ENCODE data around the gene MAP2K5. TPM values are rescaled to one million over a fixed set of nuclear protein-coding genes. Genes with fewer than 3 reads are reported as not detected.

Gene MAP2K5
- total RNA-seq, 1 donor from 2014 or later: 26.1 TPM

GRCh38 chr15:67579967-67580366 is 37.5 kb downstream of the MAP2K5 start:
- H3K9me3 Mint-ChIP-seq (ENCODE audit: unreplicated experiment): no peaks in the 10 kb centered on the region
- peaks cover 12% of the 10 kb centered on the region for H3K36me3 Mint-ChIP-seq (ENCODE audit: unreplicated experiment)
- no peak overlapping the region for H3K27ac Mint-ChIP-seq (ENCODE audit: unreplicated experiment)
- no peaks in the 10 kb centered on the region for H3K27me3 Mint-ChIP-seq (ENCODE audit: unreplicated experiment)
- no peaks in the 10 kb centered on the region for H3K4me1 Mint-ChIP-seq (ENCODE audit: unreplicated experiment)
- no peak overlapping the region for H3K4me3 Mint-ChIP-seq (ENCODE audit: unreplicated experiment)
- DNase-seq (ENCODE audit: extremely low spot score, unreplicated experiment): no peak
- no peak for TF ChIP-seq CTCF (IDR thresholded peaks at IDR 0.05)

DNA sequence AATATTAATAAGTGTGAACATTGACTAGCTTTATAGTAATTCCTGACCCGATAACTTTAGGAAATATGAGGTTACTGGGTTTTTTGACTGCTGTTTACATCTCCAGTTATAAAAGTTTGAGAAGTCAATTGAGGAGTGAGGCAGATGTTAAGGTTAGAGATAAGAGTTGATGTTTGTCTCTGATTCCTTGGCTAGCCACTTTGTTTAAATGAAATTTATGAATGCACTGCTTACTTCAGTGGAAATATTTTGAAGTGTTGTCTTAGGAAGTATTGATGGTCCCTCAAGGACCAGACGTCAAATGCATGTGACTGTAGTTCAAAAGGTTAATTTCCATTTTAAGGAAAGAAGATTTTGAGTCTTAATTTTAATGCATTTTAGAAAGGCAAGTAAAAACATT is 41.7 kb downstream of the MAP2K5 start:
- Mint-ChIP-seq H3K36me3 (ENCODE audit: unreplicated experiment) (peaks cover 38% of the 10 kb centered on the region), H3K9me3 (ENCODE audit: unreplicated experiment) (no peaks in the 10 kb centered on the region), H3K4me1 (ENCODE audit: unreplicated experiment) (peaks cover 5% of the 10 kb centered on the region), H3K27ac (ENCODE audit: unreplicated experiment) (no peak overlapping the region), H3K4me3 (ENCODE audit: unreplicated experiment) (no peak overlapping the region), H3K27me3 (ENCODE audit: unreplicated experiment) (no peaks in the 10 kb centered on the region)
- TF ChIP-seq CTCF (IDR thresholded peaks at IDR 0.05): no peak
- DNase-seq (ENCODE audit: extremely low spot score, unreplicated experiment): no peak

- Mint-ChIP-seq H3K4me3 (ENCODE audit: unreplicated experiment) (no peak overlapping the region), H3K27ac (ENCODE audit: unreplicated experiment) (no peak overlapping the region)
These were observed 43.2 kb downstream of the MAP2K5 start for GRCh38 chr15:67585681-67586080.

GRCh38 chr15:67587331-67587730 is 44.8 kb downstream of the MAP2K5 start:
- peaks cover 5% of the 10 kb centered on the region for H3K4me1 Mint-ChIP-seq (ENCODE audit: unreplicated experiment)
- H3K27me3 Mint-ChIP-seq (ENCODE audit: unreplicated experiment): no peaks in the 10 kb centered on the region
- no peak overlapping the region for H3K27ac Mint-ChIP-seq (ENCODE audit: unreplicated experiment)
- H3K36me3 Mint-ChIP-seq (ENCODE audit: unreplicated experiment): peaks cover 33% of the 10 kb centered on the region
- no peaks in the 10 kb centered on the region for H3K9me3 Mint-ChIP-seq (ENCODE audit: unreplicated experiment)
- TF ChIP-seq CTCF (IDR thresholded peaks at IDR 0.05): no peak
- H3K4me3 Mint-ChIP-seq (ENCODE audit: unreplicated experiment): no peak overlapping the region
- no peak for DNase-seq (ENCODE audit: extremely low spot score, unreplicated experiment)

More at GRCh38 chr15:67585681-67586080, 43.2 kb downstream of the MAP2K5 start:
- Mint-ChIP-seq H3K9me3 (ENCODE audit: unreplicated experiment) (no peaks in the 10 kb centered on the region), H3K4me1 (ENCODE audit: unreplicated experiment) (peaks cover 5% of the 10 kb centered on the region), H3K36me3 (ENCODE audit: unreplicated experiment) (peaks cover 36% of the 10 kb centered on the region), H3K27me3 (ENCODE audit: unreplicated experiment) (no peaks in the 10 kb centered on the region)
- TF ChIP-seq CTCF (IDR thresholded peaks at IDR 0.05): no peak
- no peak for DNase-seq (ENCODE audit: extremely low spot score, unreplicated experiment)

DNA sequence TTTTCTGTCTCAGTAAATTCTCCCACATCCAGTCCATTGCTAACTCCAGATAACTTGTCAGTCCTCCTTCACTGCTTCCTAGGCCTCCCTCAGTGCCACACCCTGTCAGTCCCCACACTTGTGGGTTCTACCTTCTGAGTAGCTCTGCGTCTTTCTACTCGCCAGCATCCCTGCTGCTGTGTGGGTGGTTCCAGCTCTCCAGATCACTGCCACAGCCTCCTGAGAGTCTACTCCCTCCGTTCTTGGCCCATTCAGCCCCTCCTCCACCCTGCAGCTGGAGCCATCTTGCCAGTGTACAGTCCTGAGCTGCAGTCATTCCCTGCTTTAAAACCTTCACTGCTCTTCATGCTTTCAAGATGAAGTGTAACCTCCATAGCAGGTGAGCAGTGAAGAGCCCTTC is 45.3 kb downstream of the MAP2K5 start:
- Mint-ChIP-seq H3K9me3 (ENCODE audit: unreplicated experiment) (no peaks in the 10 kb centered on the region), H3K4me3 (ENCODE audit: unreplicated experiment) (no peak overlapping the region), H3K36me3 (ENCODE audit: unreplicated experiment) (peaks cover 34% of the 10 kb centered on the region), H3K27ac (ENCODE audit: unreplicated experiment) (no peak overlapping the region), H3K27me3 (ENCODE audit: unreplicated experiment) (no peaks in the 10 kb centered on the region), H3K4me1 (ENCODE audit: unreplicated experiment) (peaks cover 5% of the 10 kb centered on the region)
- DNase-seq (ENCODE audit: extremely low spot score, unreplicated experiment): no peak
- no peak for TF ChIP-seq CTCF (IDR thresholded peaks at IDR 0.05)

Data from osteocyte (in vitro differentiated cells).